ENCODE measurements around the gene CAPN5. TPM values are rescaled to one million over a fixed set of nuclear protein-coding genes. Genes with fewer than 3 reads are reported as not detected.

CAPN5 gene
- total and polyA plus RNA-seq, 2 of the 8 experiments (the other 6 are each of a cell fraction or from before 2014, with no cell fraction given), result 21.5 to 22.4 TPM

DNA sequence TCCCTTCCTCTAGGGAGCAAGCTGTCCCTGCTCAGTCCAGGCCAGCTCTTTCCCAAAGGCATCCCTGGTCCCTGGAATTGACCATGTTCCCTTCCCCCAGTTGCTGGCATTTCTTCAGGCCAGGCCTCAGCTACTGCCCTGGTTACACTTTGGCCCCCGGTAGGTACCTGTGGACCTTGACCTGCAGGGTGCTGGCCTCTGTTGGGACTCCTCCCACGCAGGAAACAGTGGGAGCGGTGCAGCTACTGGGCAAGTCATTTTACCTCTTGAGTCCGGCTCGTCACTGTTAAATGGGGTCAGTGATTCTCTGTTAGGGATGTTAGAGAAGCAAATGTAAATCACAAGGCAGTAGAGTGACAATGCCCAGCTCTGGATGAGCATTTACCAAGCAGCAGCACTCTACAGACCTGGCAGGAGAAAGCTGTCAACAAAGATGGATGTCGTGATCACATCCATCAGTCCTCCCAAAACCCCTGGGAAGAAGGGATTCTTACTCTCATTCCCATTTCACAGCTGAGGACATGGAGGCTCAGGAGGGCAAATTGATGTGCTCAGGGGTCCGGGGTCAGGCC lies 78.2 kb downstream of the CAPN5 start:
- H2BK12ac ChIP-seq (ENCODE audit: low read depth, low read length), result peak overlapping the region; percentile 75; the same call in 1 of the 2 replicates
- FAIRE-seq (no peak), DNase-seq (ENCODE audit: low read depth in 1 of 2, low spot score in 2 of 2) (no peak)
- H2BK15ac ChIP-seq (ENCODE audit: low read length), result no peak overlapping the region
- no peak overlapping the region for H4K5ac ChIP-seq (ENCODE audit: insufficient read length, low read depth, low read length)
- H3K79me2 ChIP-seq (ENCODE audit: control insufficient read depth in 1 of 2, insufficient read depth in 2 of 2, low read length in 2 of 2), result no peaks in the 10 kb centered on the region
- H3K23me2 ChIP-seq (ENCODE audit: low read depth, low read length), result peaks cover 7% of the 10 kb centered on the region; the same call in 1 of the 2 replicates
- H4K8ac ChIP-seq (ENCODE audit: extremely low read depth, insufficient read depth, low read length), result no peak overlapping the region
- peaks cover 0 to 15% (median 7%) of the 10 kb centered on the region in 4 experiments for H3K4me1 ChIP-seq (replicated peaks in 1 of 4; ENCODE audit: control insufficient read depth in 3 of 4, insufficient read depth in 4 of 4, low read length in 3 of 4)
- ChIA-PET POLR2A (ENCODE audit: partially characterized antibody) (interaction anchor here (1.0 to 2.0 kb wide), 2 partner anchors 18 to 29 kb away, joined by 3 to 8 read pairs; no protein-coding TSS in a partner anchor), CTCF (ENCODE audit: partially characterized antibody) (interaction anchor here (0.7 to 16.2 kb wide), 8 partner anchors 10 to 64 kb away, joined by 3 to 104 read pairs (median 7); partner anchors contain the start of gene MYO7A)
- H3K56ac ChIP-seq (replicated peaks; ENCODE audit: insufficient read length, low read depth, low read length), result no peak overlapping the region
- no peak for TF ChIP-seq CEBPB (IDR thresholded peaks at IDR 0.05; ENCODE audit: low read depth, low read length)
- no peak for TF ChIP-seq HDAC6 (IDR thresholded peaks at IDR 0.05; ENCODE audit: low read depth, low read length)
- TF ChIP-seq RBBP5 (IDR thresholded peaks at IDR 0.05; ENCODE audit: borderline replicate concordance, low read depth, low read length), result no peak
- TF ChIP-seq BACH1 (IDR thresholded peaks at IDR 0.05; ENCODE audit: low read length), result no peak
- TF ChIP-seq CBX8 (IDR thresholded peaks at IDR 0.05; ENCODE audit: borderline replicate concordance, low read depth, low read length), result no peak
- TF ChIP-seq TAF7 (optimal IDR thresholded peaks at IDR 0.05; ENCODE audit: borderline replicate concordance, low read depth, low read length), result no peak
- TF ChIP-seq RAD21 (IDR thresholded peaks at IDR 0.05 in 1 of 2, conservative IDR thresholded peaks at IDR 0.05 in 1 of 2; ENCODE audit: low read depth in 2 of 2, low read length in 2 of 2), result no peak
- peaks cover 0 to 2% (median 0%) of the 10 kb centered on the region in 4 experiments; a peak in 2 of 7 replicates for H3K27me3 ChIP-seq (replicated peaks in 1 of 4; ENCODE audit: control insufficient read depth in 3 of 4, extremely low read depth in 1 of 4, insufficient read depth in 3 of 4, low read length in 3 of 4)
- H2AK5ac ChIP-seq (ENCODE audit: low read depth, low read length), result no peak overlapping the region
- 0 out of 2 replicates have a peak overlapping the region, but pooled peaks have one; percentile 8 for H2BK5ac ChIP-seq (ENCODE audit: low read depth, low read length)
- no peak overlapping the region for H3K9ac ChIP-seq (replicated peaks in 1 of 4; ENCODE audit: extremely low read depth in 1 of 4, low read depth in 3 of 4, low read length in 3 of 4)
- H4K20me1 ChIP-seq (replicated peaks in 1 of 2; ENCODE audit: control insufficient read depth in 1 of 2, insufficient read depth in 2 of 2, low read length in 2 of 2), result no peaks in the 10 kb centered on the region
- H3K27ac ChIP-seq (ENCODE audit: low read depth, low read length), result no peak overlapping the region
- H3K9me3 ChIP-seq (ENCODE audit: insufficient read depth in 2 of 2, low read depth in 1 of 2, low read length in 1 of 2), result no peaks in the 10 kb centered on the region
- 81% methylated on average over 7 of the region's 7 CpGs; no CpG with 5 or more reads in 1 of the 2 experiments for WGBS, 2 experiments (ENCODE audit: extremely low coverage in 1 of 2, insufficient coverage in 1 of 2, insufficient read length in 1 of 2, insufficient replicate concordance in 2 of 2, low coverage in 1 of 2, low lambda C conversion rate in 2 of 2, missing lambda C conversion rate in 1 of 2)
- H2BK120ac ChIP-seq (replicated peaks; ENCODE audit: low read depth, low read length), result no peak overlapping the region
- H4K91ac ChIP-seq (replicated peaks; ENCODE audit: insufficient read length, low read length), result peak overlapping the region; percentile 44
- H3K36me3 ChIP-seq (ENCODE audit: control insufficient read depth in 2 of 4, insufficient read depth in 4 of 4, low read length in 3 of 4), result no peaks in the 10 kb centered on the region
- no peaks in the 10 kb centered on the region for H3K79me1 ChIP-seq (ENCODE audit: low read depth, low read length)
- no peak overlapping the region for H3K4ac ChIP-seq (replicated peaks; ENCODE audit: insufficient read length, low read depth, low read length)
- no peak overlapping the region for H3K4me2 ChIP-seq (ENCODE audit: insufficient read depth in 1 of 2, low read depth in 2 of 2, low read length in 2 of 2)
- no peak overlapping the region for H2BK20ac ChIP-seq (ENCODE audit: low read length)
- H2AFZ ChIP-seq (ENCODE audit: low read length), result no peak overlapping the region
- no peak overlapping the region for H3K14ac ChIP-seq (ENCODE audit: insufficient read length)
- no peak overlapping the region for H3K4me3 ChIP-seq (ENCODE audit: extremely low read depth in 1 of 4, insufficient read depth in 2 of 4, low read depth in 3 of 4, low read length in 4 of 4)
- H3K23ac ChIP-seq (ENCODE audit: insufficient read length), result no peak overlapping the region
- H3K18ac ChIP-seq (ENCODE audit: extremely low read depth, low read length), result no peak overlapping the region
